Progenitor cell of endocrine pancreas (in vitro differentiated cells): ENCODE measurements around the gene ADISSP. TPM values are rescaled to one million over a fixed set of nuclear protein-coding genes. Genes with fewer than 3 reads are reported as not detected.

Experiments
- DNase-seq: peaks from one replicate; pipeline ENCODE4 v3.0.0; 2021; ENCODE audit warnings: low spot score; ENCODE audit not compliant: unreplicated experiment
- H3K27ac Mint-ChIP-seq: 2 replicates; pipeline ENCODE4 v1.8.0; 2021; ENCODE audit warnings: mild to moderate bottlenecking, moderate library complexity, mixed read lengths
- H3K27me3 Mint-ChIP-seq: 2 replicates; pipeline ENCODE4 v1.8.0; 2021; ENCODE audit warnings: mixed read lengths
- H3K36me3 Mint-ChIP-seq: 2 replicates; pipeline ENCODE4 v1.8.0; 2022; ENCODE audit warnings: mixed read lengths; ENCODE audit not compliant: insufficient read depth
- H3K4me1 Mint-ChIP-seq: 2 replicates; pipeline ENCODE4 v1.8.0; 2021; ENCODE audit warnings: low read depth, mixed read lengths
- H3K4me3 Mint-ChIP-seq: 2 replicates; pipeline ENCODE4 v1.8.0; 2021; ENCODE audit warnings: low read depth, mild to moderate bottlenecking, moderate library complexity, mixed read lengths
- H3K9me3 Mint-ChIP-seq: 2 replicates; pipeline ENCODE4 v1.8.0; 2021; ENCODE audit warnings: low read depth, mixed read lengths
- CTCF ChIP-seq: fragments of 200-600 bp; sonication (generic); IDR thresholded peaks from one replicate; pipeline ENCODE4 v1.5.0; 2021; ENCODE audit warnings: antibody characterized with exemption, mild to moderate bottlenecking; ENCODE audit not compliant: unreplicated experiment
- total RNA-seq: library from RNA; stranded (reverse); gene quantifications from 2 replicates; pipeline ENCODE4 v1.2.1, GENCODE V29; 2021

ADISSP gene
- total RNA-seq, 1 donor from 2014 or later, result 18.9 TPM

GRCh38 chr20:3714092-3714491 is 53.5 kb downstream of the ADISSP start:
- no peaks in the 10 kb centered on the region for H3K9me3 Mint-ChIP-seq
- DNase-seq, result no peak

GRCh38 chr20:3712279-3712873 is 55.2 kb downstream of the ADISSP start, which contains the start of gene SIGLEC1:
Gene SIGLEC1, minus strand, starts transcription at chr20:3712600. Its CDS starts 5,472 bp downstream, at chr20:3707128.
- Mint-ChIP-seq H3K36me3 (no peaks in the 10 kb centered on the region), H3K4me3 (no peak within 1 kb of the TSS), H3K9me3 (no peaks in the 10 kb centered on the region), H3K4me1 (peaks cover 2% of the 10 kb centered on the region), H3K27ac (peak within 1 kb of the TSS; percentile 67), H3K27me3 (peaks cover 8% of the 10 kb centered on the region)
- no peak for TF ChIP-seq CTCF
- no peak for DNase-seq

More at GRCh38 chr20:3714092-3714491, 53.5 kb downstream of the ADISSP start:
- Mint-ChIP-seq H3K27me3 (peaks cover 6% of the 10 kb centered on the region), H3K36me3 (no peaks in the 10 kb centered on the region), H3K4me1 (peaks cover 2% of the 10 kb centered on the region), H3K4me3 (no peak overlapping the region), H3K27ac (no peak overlapping the region)
- TF ChIP-seq CTCF, result no peak

GRCh38 chr20:3711484-3711941 is 56.0 kb downstream of the ADISSP start:
- H3K27me3 Mint-ChIP-seq, result peaks cover 8% of the 10 kb centered on the region
- H3K36me3 Mint-ChIP-seq, result no peaks in the 10 kb centered on the region
- H3K4me3 Mint-ChIP-seq, result no peak overlapping the region
- H3K9me3 Mint-ChIP-seq, result no peaks in the 10 kb centered on the region
- DNase-seq, result no peak
- peaks cover 2% of the 10 kb centered on the region for H3K4me1 Mint-ChIP-seq
- TF ChIP-seq CTCF, result no peak
- peak overlapping the region; percentile 67 for H3K27ac Mint-ChIP-seq

- Mint-ChIP-seq H3K4me3 (no peak overlapping the region), H3K27ac (peak overlapping the region; percentile 67), H3K36me3 (no peaks in the 10 kb centered on the region), H3K9me3 (no peaks in the 10 kb centered on the region), H3K27me3 (peaks cover 8% of the 10 kb centered on the region), H3K4me1 (peaks cover 2% of the 10 kb centered on the region)
- peak; percentile 97 for TF ChIP-seq CTCF
- DNase-seq, result peak; percentile 79
Measured at GRCh38 chr20:3710703-3711483, 56.7 kb downstream of the ADISSP start.

GRCh38 chr20:3710011-3710466 is 57.5 kb downstream of the ADISSP start:
- Mint-ChIP-seq H3K4me1 (peaks cover 2% of the 10 kb centered on the region), H3K27ac (no peak overlapping the region), H3K36me3 (no peaks in the 10 kb centered on the region), H3K4me3 (no peak overlapping the region), H3K9me3 (no peaks in the 10 kb centered on the region), H3K27me3 (peaks cover 8% of the 10 kb centered on the region)
- DNase-seq, result no peak
- no peak for TF ChIP-seq CTCF
